ENCODE data around the gene CBR4.
"Not testable (repeated sequence)": the region's sequence is repeated elsewhere in the genome, so short reads cannot be mapped to it uniquely, and the experiment has no call there.

DNA sequence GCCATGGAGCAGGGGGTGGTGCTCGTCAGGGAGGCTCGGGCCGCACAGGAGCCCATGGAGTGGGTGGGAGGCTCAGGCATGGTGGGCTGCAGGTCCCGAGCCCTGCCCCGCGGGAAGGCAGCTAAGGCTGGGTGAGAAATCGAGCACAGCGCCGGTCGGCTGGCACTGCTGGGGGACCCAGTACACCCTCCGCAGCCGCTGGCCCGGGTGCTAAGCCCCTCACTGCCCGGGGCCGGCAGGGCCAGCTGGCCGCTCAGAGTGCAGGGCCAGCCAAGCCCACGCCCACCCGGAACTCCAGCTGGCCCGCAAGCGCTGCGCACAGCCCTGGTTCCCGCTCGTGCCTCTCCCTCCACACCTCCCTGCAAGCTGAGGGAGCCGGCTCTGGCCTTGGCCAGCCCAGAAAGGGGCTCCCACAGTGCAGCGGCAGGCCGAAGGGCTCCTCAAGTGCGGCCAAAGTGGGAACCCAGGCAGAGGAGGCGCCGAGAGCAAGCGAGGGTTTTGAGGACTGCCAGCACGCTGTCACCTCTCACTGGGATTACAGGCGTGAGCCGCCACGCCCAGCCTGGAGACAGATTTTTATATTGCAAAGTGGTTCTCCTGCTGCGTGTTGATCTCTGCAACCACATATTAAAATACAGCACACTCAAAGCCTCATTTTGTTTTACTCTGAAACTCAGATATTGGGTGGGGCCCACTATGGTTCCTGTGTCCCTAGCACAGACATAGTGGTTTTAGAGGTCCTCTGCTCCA lies 26.0 kb upstream of the CBR4 start:
- TF ChIP-seq EZH2phosphoT487 (IDR thresholded peaks at IDR 0.05; ENCODE audit: borderline replicate concordance, low read length); EZH2 (IDR thresholded peaks at IDR 0.05; ENCODE audit: low read length, unreplicated experiment): not testable (repeated sequence)
- TF ChIP-seq, protein P1, sequence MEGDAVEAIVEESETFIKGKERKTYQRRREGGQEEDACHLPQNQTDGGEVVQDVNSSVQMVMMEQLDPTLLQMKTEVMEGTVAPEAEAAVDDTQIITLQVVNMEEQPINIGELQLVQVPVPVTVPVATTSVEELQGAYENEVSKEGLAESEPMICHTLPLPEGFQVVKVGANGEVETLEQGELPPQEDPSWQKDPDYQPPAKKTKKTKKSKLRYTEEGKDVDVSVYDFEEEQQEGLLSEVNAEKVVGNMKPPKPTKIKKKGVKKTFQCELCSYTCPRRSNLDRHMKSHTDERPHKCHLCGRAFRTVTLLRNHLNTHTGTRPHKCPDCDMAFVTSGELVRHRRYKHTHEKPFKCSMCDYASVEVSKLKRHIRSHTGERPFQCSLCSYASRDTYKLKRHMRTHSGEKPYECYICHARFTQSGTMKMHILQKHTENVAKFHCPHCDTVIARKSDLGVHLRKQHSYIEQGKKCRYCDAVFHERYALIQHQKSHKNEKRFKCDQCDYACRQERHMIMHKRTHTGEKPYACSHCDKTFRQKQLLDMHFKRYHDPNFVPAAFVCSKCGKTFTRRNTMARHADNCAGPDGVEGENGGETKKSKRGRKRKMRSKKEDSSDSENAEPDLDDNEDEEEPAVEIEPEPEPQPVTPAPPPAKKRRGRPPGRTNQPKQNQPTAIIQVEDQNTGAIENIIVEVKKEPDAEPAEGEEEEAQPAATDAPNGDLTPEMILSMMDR (conservative IDR thresholded peaks at IDR 0.05; ENCODE audit: low read depth, low read length), result not testable (repeated sequence)

Measured in PC-3 (cell line).